K562 (cell line): ENCODE results near the gene S100A6. TPM values are rescaled to one million over a fixed set of nuclear protein-coding genes. Genes with fewer than 3 reads are reported as not detected.

Experiments used
- ARID2 ChIP-seq: fragments of 450-650 bp; IDR thresholded peaks from 2 replicates; pipeline ENCODE4 v1.6.1; 2017; ENCODE audit warnings: antibody characterized with exemption, mild to moderate bottlenecking
- BCOR ChIP-seq: fragments of 450-650 bp; IDR thresholded peaks from 2 replicates; pipeline ENCODE4 v1.6.1; 2016
- FOSL1 ChIP-seq: fragments of 200-800 bp; sonication (Bioruptor generic); conservative IDR thresholded peaks from 2 replicates; pipeline ENCODE4 v1.6.1; 2016; ENCODE audit warnings: missing genetic modification characterization, missing compliant biosample characterization
- HLTF ChIP-seq: fragments of 450-650 bp; IDR thresholded peaks from 2 replicates; pipeline ENCODE4 v1.6.1; 2016
- MYBL2 ChIP-seq, 2 experiments: fragments of 450-650 bp in 1 of 2; sonication (generic) in 1 of 2; formaldehyde crosslinking in 1 of 2; IDR thresholded peaks; 2 replicates each; pipeline versions ENCODE4 v1.6.1 to v1.8.1; 2017 to 2022; ENCODE audit warnings: borderline replicate concordance in 1 of 2, inconsistent platforms in 1 of 2, low read depth in 1 of 2, mild to moderate bottlenecking in 1 of 2, missing genetic modification reagents in 1 of 2, moderate library complexity in 1 of 2
- RCOR1 ChIP-seq, 2 experiments: IDR thresholded peaks; 2 replicates each; pipeline ENCODE4 v1.6.1; 2012; ENCODE audit warnings: low read depth in 2 of 2, low read length in 2 of 2, borderline replicate concordance in 1 of 2, improper control_type of control experiment in 1 of 2
- ZFP1 ChIP-seq: fragments of 450-650 bp; formaldehyde crosslinking; IDR thresholded peaks from 2 replicates; pipeline ENCODE4 v1.4.0; 2020; ENCODE audit warnings: mild to moderate bottlenecking, mixed read lengths
- ZFP30 ChIP-seq: fragments of 250-450 bp; sonication (Bioruptor Pico); IDR thresholded peaks from 2 replicates; pipeline ENCODE4 v1.8.0; 2022; ENCODE audit warnings: moderate library complexity, mild to moderate bottlenecking, inconsistent platforms, borderline replicate concordance
- ZSCAN32 ChIP-seq: fragments of 450-650 bp; formaldehyde crosslinking; IDR thresholded peaks from 2 replicates; pipeline ENCODE4 v1.4.0; 2020; ENCODE audit warnings: mild to moderate bottlenecking, moderate library complexity
- polyA plus RNA-seq, 8 experiments: library from polyadenylated mRNA; depleted of rRNA in 4 of 8; stranded (reverse) in 5 of 8; unstranded in 3 of 8; fragments of >200 nt; fragmentation: Nextera tagmentation in 2 of 8; fragmentation: Illumina TruSeq in 1 of 8; extraction: Ambion mirVana in 2 of 8; extraction: Trizol in 1 of 8; gene quantifications; 2 replicates each; pipeline versions ENCODE4 v1.2.1 to v1.2.3, GENCODE V29; 2011 to 2014; ENCODE audit warnings: inconsistent platforms in 1 of 8, missing spikeins in 1 of 8
- total RNA-seq, 7 experiments: library from RNA; depleted of rRNA in 6 of 7; stranded (reverse); fragments of >200 nt in 6 of 7; fragmentation: Illumina TruSeq in 2 of 7; extraction: Trizol in 2 of 7; gene quantifications; 2 replicates each; pipeline versions ENCODE4 v1.2.1 to v1.2.3, GENCODE V29; 2011 to 2021; ENCODE audit warnings: low replicate concordance in 1 of 7
- TF ChIP-seq, protein P1 (sequence below), 2 experiments: fragments of 450-650 bp; formaldehyde crosslinking in 1 of 2; IDR thresholded peaks; 2 replicates each; pipeline versions ENCODE4 v1.4.0 to v1.6.1; 2014 to 2020; ENCODE audit warnings: mild to moderate bottlenecking in 2 of 2, borderline replicate concordance in 1 of 2, low read depth in 1 of 2
- TF ChIP-seq, protein P2 (sequence below): fragments of 450-650 bp; formaldehyde crosslinking; IDR thresholded peaks from 2 replicates; pipeline ENCODE4 v1.4.0; 2022; ENCODE audit warnings: mild to moderate bottlenecking, moderate library complexity
- TF ChIP-seq, protein P3 (sequence below): IDR thresholded peaks from 2 replicates; pipeline ENCODE4 v1.6.1; 2014; ENCODE audit warnings: antibody characterized with exemption
- TF ChIP-seq, protein P4 (sequence below): sonication (generic); formaldehyde crosslinking; IDR thresholded peaks from 2 replicates; pipeline ENCODE4 v1.4.0; 2020; ENCODE audit warnings: mild to moderate bottlenecking, missing genetic modification reagents
- TF ChIP-seq, protein P5 (sequence below), 2 experiments: fragments of 450-650 bp in 1 of 2; sonication (generic) in 1 of 2; formaldehyde crosslinking in 1 of 2; IDR thresholded peaks in 1 of 2; conservative IDR thresholded peaks in 1 of 2; 2 replicates each; pipeline versions ENCODE4 v1.6.1 to v1.8.1; 2016 to 2023; ENCODE audit warnings: mild to moderate bottlenecking in 2 of 2, moderate library complexity in 2 of 2, inconsistent platforms in 1 of 2, missing genetic modification reagents in 1 of 2

Gene S100A6
- total and polyA plus RNA-seq, 9 of the 15 experiments (the other 6 are each of a cell fraction or from before 2014, with no cell fraction given): 9.8 to 66.5 (median 23.2) TPM

DNA sequence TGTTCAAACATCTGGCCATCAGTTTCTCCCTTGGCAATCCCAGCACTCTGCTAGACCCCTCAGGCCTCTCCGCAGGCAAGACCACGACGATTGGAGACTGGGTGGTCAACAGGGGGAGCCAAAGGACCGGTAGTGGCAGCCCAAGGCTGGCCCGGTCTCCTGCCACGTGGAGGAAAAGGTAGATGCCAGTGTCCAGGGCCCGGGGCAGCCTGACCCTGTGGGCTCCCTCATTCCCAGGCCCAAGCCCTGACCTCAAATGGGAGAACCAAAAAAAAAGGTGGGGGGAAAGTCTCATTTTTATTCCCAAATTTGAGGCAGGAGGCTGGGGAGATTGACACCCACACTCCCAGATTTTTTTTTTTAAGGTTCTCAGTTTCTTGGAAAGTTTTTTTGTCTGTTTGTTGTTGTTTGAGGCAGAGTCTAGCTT lies 24.8 kb downstream of the S100A6 start (continued):
- TF ChIP-seq, protein P1, sequence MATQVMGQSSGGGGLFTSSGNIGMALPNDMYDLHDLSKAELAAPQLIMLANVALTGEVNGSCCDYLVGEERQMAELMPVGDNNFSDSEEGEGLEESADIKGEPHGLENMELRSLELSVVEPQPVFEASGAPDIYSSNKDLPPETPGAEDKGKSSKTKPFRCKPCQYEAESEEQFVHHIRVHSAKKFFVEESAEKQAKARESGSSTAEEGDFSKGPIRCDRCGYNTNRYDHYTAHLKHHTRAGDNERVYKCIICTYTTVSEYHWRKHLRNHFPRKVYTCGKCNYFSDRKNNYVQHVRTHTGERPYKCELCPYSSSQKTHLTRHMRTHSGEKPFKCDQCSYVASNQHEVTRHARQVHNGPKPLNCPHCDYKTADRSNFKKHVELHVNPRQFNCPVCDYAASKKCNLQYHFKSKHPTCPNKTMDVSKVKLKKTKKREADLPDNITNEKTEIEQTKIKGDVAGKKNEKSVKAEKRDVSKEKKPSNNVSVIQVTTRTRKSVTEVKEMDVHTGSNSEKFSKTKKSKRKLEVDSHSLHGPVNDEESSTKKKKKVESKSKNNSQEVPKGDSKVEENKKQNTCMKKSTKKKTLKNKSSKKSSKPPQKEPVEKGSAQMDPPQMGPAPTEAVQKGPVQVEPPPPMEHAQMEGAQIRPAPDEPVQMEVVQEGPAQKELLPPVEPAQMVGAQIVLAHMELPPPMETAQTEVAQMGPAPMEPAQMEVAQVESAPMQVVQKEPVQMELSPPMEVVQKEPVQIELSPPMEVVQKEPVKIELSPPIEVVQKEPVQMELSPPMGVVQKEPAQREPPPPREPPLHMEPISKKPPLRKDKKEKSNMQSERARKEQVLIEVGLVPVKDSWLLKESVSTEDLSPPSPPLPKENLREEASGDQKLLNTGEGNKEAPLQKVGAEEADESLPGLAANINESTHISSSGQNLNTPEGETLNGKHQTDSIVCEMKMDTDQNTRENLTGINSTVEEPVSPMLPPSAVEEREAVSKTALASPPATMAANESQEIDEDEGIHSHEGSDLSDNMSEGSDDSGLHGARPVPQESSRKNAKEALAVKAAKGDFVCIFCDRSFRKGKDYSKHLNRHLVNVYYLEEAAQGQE (IDR thresholded peaks at IDR 0.05; ENCODE audit: borderline replicate concordance): peak; percentile 91
- TF ChIP-seq, protein P1 (CRISPR knock-in tag; IDR thresholded peaks at IDR 0.05; ENCODE audit: low read depth): no peak
- 0 out of 4 replicates have a peak, but pooled peaks of 1 of the 2 experiments have one; percentile 45 for TF ChIP-seq RCOR1 (IDR thresholded peaks at IDR 0.05; ENCODE audit: borderline replicate concordance in 1 of 2, low read depth in 2 of 2, low read length in 2 of 2)
- TF ChIP-seq ARID2: peak; percentile 68
- TF ChIP-seq, protein P2, sequence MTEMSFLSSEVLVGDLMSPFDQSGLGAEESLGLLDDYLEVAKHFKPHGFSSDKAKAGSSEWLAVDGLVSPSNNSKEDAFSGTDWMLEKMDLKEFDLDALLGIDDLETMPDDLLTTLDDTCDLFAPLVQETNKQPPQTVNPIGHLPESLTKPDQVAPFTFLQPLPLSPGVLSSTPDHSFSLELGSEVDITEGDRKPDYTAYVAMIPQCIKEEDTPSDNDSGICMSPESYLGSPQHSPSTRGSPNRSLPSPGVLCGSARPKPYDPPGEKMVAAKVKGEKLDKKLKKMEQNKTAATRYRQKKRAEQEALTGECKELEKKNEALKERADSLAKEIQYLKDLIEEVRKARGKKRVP (CRISPR knock-in tag): no peak
- TF ChIP-seq ZFP1 (CRISPR knock-in tag): no peak
- TF ChIP-seq, protein P3, sequence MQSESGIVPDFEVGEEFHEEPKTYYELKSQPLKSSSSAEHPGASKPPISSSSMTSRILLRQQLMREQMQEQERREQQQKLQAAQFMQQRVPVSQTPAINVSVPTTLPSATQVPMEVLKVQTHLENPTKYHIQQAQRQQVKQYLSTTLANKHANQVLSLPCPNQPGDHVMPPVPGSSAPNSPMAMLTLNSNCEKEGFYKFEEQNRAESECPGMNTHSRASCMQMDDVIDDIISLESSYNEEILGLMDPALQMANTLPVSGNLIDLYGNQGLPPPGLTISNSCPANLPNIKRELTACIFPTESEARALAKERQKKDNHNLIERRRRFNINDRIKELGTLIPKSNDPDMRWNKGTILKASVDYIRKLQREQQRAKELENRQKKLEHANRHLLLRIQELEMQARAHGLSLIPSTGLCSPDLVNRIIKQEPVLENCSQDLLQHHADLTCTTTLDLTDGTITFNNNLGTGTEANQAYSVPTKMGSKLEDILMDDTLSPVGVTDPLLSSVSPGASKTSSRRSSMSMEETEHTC: no peak
- TF ChIP-seq, protein P4, sequence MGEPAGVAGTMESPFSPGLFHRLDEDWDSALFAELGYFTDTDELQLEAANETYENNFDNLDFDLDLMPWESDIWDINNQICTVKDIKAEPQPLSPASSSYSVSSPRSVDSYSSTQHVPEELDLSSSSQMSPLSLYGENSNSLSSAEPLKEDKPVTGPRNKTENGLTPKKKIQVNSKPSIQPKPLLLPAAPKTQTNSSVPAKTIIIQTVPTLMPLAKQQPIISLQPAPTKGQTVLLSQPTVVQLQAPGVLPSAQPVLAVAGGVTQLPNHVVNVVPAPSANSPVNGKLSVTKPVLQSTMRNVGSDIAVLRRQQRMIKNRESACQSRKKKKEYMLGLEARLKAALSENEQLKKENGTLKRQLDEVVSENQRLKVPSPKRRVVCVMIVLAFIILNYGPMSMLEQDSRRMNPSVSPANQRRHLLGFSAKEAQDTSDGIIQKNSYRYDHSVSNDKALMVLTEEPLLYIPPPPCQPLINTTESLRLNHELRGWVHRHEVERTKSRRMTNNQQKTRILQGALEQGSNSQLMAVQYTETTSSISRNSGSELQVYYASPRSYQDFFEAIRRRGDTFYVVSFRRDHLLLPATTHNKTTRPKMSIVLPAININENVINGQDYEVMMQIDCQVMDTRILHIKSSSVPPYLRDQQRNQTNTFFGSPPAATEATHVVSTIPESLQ (CRISPR knock-in tag): no peak
- TF ChIP-seq MYBL2 (IDR thresholded peaks at IDR 0.05; ENCODE audit: low read depth): no peak
- TF ChIP-seq MYBL2 (CRISPR knock-in tag; IDR thresholded peaks at IDR 0.05; ENCODE audit: borderline replicate concordance): no peak
- no peak for TF ChIP-seq HLTF
- TF ChIP-seq ZFP30 (CRISPR knock-in tag): no peak
- no peak for TF ChIP-seq ZSCAN32
- TF ChIP-seq BCOR: no peak
- TF ChIP-seq FOSL1 (tag): no peak
- TF ChIP-seq, protein P5, sequence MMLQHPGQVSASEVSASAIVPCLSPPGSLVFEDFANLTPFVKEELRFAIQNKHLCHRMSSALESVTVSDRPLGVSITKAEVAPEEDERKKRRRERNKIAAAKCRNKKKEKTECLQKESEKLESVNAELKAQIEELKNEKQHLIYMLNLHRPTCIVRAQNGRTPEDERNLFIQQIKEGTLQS (IDR thresholded peaks at IDR 0.05): no peak
- TF ChIP-seq, protein P5 (CRISPR knock-in tag; conservative IDR thresholded peaks at IDR 0.05): no peak
